Nephron progenitor cell (in vitro differentiated cells): Measurements from ENCODE around the gene SPATA46.

Experiments
- DNase-seq: peaks from one replicate; pipeline ENCODE4 v3.0.0; 2021
- H3K27ac Mint-ChIP-seq: 2 replicates; pipeline ENCODE4 v1.8.0; 2021; ENCODE audit warnings: mild to moderate bottlenecking, moderate library complexity, mixed read lengths
- H3K27me3 Mint-ChIP-seq: 2 replicates; pipeline ENCODE4 v1.8.0; 2021; ENCODE audit warnings: mild to moderate bottlenecking, low read depth, mixed read lengths; ENCODE audit not compliant: poor library complexity
- H3K36me3 Mint-ChIP-seq: 2 replicates; pipeline ENCODE4 v1.8.0; 2021; ENCODE audit warnings: low read depth, mixed read lengths
- H3K4me1 Mint-ChIP-seq: 2 replicates; pipeline ENCODE4 v1.8.0; 2021; ENCODE audit warnings: mixed read lengths
- H3K4me3 Mint-ChIP-seq: 2 replicates; pipeline ENCODE4 v1.8.0; 2021; ENCODE audit warnings: mild to moderate bottlenecking, moderate library complexity, mixed read lengths
- H3K9me3 Mint-ChIP-seq: 2 replicates; pipeline ENCODE4 v1.8.0; 2021; ENCODE audit warnings: mild to moderate bottlenecking, moderate library complexity, mixed read lengths
- TF ChIP-seq, protein P1 (sequence below): fragments of 200-600 bp; sonication (generic); IDR thresholded peaks from 2 replicates; pipeline ENCODE4 v1.5.0; 2021; ENCODE audit warnings: antibody characterized with exemption

Gene SPATA46

DNA sequence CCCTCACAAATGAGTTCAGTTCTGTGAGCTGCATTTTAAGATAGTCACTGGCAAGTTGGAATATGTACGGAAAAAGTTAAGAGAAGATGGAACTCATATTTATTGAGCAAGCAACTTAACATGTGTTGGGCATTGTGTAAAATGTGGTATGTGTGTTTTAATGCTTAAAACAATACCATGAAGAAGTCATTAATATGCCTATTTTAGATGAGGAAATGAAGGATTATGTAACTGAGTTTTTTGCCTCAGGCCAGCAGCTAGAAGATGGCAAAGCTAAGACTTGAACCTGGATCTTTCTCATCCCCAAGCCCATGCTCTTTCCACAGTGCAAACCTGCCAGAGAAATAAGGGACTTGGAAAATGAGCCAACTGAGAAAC lies 48.9 kb downstream of the SPATA46 start:
- H3K9me3 Mint-ChIP-seq = no peaks in the 10 kb centered on the region
- no peak overlapping the region for H3K4me3 Mint-ChIP-seq
- no peak for DNase-seq
- TF ChIP-seq, protein P1, sequence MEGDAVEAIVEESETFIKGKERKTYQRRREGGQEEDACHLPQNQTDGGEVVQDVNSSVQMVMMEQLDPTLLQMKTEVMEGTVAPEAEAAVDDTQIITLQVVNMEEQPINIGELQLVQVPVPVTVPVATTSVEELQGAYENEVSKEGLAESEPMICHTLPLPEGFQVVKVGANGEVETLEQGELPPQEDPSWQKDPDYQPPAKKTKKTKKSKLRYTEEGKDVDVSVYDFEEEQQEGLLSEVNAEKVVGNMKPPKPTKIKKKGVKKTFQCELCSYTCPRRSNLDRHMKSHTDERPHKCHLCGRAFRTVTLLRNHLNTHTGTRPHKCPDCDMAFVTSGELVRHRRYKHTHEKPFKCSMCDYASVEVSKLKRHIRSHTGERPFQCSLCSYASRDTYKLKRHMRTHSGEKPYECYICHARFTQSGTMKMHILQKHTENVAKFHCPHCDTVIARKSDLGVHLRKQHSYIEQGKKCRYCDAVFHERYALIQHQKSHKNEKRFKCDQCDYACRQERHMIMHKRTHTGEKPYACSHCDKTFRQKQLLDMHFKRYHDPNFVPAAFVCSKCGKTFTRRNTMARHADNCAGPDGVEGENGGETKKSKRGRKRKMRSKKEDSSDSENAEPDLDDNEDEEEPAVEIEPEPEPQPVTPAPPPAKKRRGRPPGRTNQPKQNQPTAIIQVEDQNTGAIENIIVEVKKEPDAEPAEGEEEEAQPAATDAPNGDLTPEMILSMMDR = no peak
- H3K4me1 Mint-ChIP-seq = peaks cover 4% of the 10 kb centered on the region
- no peak overlapping the region for H3K27ac Mint-ChIP-seq
- H3K36me3 Mint-ChIP-seq = no peaks in the 10 kb centered on the region
- peaks cover 4% of the 10 kb centered on the region for H3K27me3 Mint-ChIP-seq

DNA sequence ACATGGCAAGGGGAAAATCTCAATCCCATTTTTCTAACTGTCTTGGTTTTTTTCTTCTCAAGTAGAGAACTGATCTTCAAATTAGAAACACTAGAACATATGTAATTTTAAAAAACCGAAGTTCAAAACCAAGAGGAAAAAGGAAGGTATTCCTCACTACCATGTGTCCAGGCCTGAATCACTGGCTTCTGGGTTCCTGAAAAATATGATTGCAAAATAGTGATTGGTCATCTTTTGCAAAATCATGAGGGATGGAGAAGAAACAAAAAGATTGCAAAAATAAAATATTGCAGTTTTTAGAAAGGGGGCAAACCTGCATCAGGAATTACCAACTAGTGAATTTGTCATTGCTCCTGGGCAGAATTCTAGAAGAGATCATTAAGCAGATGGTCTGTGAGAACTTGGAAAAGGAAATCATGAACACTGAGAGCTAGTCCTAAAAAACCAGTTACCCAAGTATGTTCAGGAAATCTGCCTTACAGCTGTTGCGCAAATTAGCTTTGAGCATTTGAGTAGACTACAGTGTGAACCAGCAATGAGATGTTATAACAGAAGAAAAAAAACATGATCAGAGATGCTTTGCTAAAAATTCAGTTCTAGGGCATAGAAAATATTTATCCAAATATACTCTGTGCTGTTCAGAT lies 49.4 kb downstream of the SPATA46 start:
- Mint-ChIP-seq H3K36me3 (no peaks in the 10 kb centered on the region), H3K4me1 (peaks cover 4% of the 10 kb centered on the region)

DNA sequence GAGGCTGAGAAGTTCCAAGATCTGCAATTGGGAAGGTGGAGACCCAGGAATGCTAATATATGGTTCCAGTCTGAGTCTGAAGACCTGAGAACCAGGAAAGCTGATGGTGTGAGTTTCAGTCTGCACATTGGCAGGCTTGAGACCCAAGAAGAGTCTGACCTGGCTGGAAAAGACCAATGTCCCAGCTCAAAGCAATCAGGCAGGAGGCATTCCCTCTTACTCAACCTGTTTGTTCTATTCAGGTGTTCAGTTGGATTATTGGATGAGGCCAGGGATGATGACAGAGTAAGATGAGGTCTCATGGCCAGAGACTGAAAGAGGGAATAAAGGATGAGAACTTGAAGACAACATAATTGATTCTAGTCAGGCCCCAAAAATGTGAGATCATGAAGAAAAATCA lies 50.1 kb downstream of the SPATA46 start:
- Mint-ChIP-seq H3K9me3 (no peaks in the 10 kb centered on the region), H3K4me3 (no peak overlapping the region), H3K36me3 (no peaks in the 10 kb centered on the region), H3K4me1 (peaks cover 4% of the 10 kb centered on the region), H3K27ac (no peak overlapping the region), H3K27me3 (peaks cover 7% of the 10 kb centered on the region)
- DNase-seq = no peak
- TF ChIP-seq, protein P1 = no peak

More for the DNA sequence above, 49.4 kb downstream of the SPATA46 start:
- no peak for DNase-seq
- TF ChIP-seq, protein P1 = no peak
- H3K27me3 Mint-ChIP-seq = peaks cover 5% of the 10 kb centered on the region
- no peak overlapping the region for H3K27ac Mint-ChIP-seq
- H3K4me3 Mint-ChIP-seq = no peak overlapping the region
- H3K9me3 Mint-ChIP-seq = no peaks in the 10 kb centered on the region

DNA sequence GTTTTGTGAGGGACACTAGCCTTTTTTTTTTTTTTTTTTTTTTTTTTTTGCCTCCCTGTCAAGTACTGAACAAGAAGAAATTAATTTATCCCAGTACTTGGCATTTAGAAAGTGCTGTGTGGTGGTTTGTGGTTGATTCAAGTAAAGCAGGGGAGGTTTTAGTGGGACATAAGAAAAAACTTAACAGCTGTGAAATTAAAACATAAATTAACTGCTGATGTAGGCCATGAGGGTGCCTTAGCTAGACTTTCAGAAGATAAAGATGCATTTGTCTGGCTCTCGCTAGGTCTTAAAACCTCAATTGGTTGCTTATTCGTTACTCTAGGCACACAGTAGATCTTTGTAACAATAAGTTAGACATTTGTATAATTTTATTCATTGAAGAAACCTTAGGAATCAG lies 52.3 kb downstream of the SPATA46 start:
- Mint-ChIP-seq H3K9me3 (peaks cover 3% of the 10 kb centered on the region), H3K4me1 (peaks cover 12% of the 10 kb centered on the region), H3K36me3 (no peaks in the 10 kb centered on the region), H3K27ac (no peak overlapping the region), H3K27me3 (peaks cover 14% of the 10 kb centered on the region), H3K4me3 (no peak overlapping the region)
- TF ChIP-seq, protein P1 = no peak
- DNase-seq = no peak
